Stimulated activated CD8-positive, alpha-beta memory T cell treated with anti-CD3 and anti-CD28 coated beads, Interleukin-2, amount 100 ng/mL, for 1 hour (primary cell): ENCODE measurements around the gene MFSD2B.
"Not testable (repeated sequence)": the region's sequence is repeated elsewhere in the genome, so short reads cannot be mapped to it uniquely, and the experiment has no call there.

Source experiments
- DNase-seq, 2 donors: peaks; one replicate each; pipeline ENCODE4 v3.0.0-alpha.2; 2020; ENCODE audit warnings: low read depth in 2 of 2

MFSD2B gene

DNA sequence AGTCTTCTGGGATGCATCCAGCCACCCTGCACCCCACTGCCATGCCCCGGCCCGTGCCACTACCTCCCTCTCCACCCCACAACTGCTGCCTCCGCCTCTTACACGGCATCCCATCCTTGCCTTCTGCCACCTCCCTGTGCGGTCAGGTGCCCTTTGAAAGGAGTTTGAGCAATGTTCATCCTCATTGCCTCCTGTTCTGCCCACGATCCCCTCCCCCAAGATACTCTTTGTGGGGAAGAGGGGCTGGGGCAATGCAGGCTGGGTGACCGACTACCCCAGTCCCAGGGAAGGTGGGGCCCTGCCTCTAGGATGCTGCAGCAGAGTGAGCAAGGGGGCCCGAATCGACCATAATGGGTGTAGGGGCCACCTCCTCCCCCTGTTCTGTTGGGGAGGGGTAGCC, 8.4 kb downstream of the MFSD2B start:
- DNase-seq: no peak

DNA sequence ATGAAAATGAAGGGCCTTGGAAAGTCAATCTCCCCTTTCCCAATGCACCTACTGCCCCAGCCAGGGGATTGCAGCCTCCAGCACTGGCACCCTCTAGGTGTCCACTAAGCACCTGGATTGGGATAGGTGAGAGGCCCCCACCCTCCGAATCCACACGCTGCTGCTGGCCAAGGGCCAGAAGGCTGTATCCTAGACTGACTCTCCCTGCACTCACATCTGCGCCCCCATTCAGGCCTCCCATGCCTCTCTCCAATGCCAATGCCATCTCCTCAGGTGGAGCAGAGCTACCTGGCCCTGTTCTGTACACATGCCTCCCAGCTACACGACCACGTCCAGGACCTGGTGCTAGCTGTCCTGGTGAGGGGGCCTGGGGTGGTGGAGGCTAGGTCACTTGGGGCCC, 9.8 kb downstream of the MFSD2B start:
- no peak for DNase-seq

DNA sequence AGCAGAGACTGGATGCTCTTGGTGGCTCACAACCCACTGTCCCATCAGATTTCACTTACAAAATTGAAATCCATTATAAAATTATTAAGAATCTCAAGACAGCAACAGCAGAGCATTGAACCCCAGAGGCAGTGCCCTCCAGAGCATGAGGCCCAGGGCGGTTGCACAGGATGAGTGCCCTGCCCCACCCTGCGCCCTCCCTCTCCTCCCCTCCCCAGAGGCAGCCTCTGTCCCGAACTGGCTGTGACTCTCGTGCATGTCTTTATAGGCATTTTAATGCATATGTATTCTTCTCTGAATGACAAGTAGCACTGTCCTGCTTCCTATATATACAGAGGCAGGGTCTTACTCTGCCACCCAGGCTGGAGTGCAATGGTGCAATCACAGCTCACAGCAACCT, 10.4 kb downstream of the MFSD2B start:
- no peak for DNase-seq

DNA sequence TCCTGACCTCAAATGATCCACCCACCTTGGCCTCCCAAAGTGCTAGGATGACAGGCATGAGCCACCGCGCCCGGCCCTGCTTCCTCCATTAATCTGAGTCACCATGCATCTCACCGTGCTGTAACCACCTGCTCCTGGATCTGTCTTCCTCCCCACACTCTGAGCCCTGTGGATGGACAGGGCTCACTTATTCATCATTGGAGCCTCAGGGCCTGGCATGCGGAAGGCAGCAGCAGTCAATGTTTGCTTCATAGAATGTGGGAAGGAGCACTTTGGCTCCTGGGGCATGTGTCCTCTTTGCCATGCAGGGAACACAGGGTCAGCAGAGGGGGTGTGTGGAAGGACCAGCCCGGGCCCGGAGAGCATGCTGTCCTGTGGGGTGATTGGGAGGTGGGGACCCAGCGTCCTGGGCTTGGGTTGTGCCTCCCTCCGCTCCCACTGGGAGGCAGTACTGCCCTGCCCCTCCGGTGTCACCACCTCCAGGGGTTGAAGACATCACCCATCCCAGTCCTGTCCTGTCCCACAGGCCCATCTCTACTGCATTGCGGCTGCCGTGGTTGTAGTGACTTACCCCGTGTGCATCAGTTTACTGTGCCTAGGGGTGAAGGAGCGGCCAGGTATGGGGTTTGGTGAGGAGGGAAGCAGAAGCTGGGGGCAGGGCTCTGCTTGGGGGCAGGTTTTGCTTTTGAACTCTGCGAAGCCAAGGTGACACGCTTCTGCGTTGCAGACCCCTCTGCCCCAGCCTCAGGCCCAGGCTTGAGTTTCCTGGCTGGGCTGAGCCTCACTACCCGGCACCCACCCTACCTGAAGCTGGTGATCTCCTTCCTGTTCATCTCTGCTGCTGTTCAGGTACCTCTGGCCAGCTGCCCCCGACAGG, 11.5 kb downstream of the MFSD2B start:
- no peak for DNase-seq

DNA sequence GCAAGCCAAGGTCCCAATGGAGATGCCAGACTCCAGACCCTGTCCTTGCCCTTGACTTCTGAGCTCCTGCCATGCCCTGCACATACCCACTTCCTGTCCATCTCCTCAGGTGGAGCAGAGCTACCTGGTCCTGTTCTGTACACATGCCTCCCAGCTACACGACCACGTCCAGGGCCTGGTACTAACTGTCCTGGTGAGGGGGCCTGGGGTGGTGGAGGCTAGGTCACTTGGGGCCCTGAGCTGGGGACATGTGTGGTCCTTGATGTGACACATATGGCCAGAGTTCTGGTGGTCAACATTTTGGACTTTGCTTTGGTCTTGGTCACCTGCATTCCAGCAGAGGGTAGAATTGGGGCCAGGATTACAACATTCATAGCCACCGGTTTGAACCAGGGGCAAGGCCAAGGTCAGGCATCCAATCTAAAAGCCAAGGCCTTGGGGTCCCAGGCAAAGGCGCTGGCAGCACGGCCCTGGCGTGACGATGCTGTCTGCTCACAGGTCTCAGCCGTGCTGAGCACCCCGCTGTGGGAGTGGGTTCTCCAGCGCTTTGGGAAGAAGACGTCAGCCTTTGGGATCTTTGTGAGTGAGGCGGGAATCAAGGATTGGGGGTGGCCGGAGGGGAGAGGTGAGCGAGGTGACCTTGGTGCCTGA, 12.6 kb downstream of the MFSD2B start:
- no peak for DNase-seq

DNA sequence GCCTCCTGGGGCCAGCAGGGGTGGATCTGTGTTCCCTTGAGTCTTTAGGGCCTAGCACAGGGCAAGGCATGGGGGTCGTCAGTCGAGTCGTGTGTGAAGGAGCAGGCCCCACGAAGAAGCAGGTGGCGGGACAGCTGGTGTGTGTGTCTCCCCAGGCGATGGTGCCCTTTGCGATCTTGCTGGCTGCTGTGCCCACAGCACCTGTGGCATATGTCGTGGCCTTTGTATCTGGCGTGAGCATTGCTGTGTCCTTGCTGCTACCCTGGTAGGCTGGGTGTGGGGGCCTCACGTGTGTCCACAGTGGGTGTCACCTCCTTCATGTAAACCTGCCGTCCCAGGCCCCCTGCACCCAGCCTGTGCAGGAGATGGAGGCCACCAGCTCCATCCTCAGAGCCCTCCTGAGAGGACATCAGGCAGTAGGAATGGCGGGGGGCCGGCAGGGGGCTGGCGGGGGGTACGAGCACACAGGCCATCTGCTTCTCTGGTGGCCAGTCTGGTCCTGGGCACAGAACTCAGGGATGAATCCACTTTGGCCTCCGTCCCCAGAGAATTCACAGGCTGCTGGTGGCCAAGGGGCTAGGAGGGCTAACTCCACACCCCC, 13.2 kb downstream of the MFSD2B start:
- DNase-seq: no peak

DNA sequence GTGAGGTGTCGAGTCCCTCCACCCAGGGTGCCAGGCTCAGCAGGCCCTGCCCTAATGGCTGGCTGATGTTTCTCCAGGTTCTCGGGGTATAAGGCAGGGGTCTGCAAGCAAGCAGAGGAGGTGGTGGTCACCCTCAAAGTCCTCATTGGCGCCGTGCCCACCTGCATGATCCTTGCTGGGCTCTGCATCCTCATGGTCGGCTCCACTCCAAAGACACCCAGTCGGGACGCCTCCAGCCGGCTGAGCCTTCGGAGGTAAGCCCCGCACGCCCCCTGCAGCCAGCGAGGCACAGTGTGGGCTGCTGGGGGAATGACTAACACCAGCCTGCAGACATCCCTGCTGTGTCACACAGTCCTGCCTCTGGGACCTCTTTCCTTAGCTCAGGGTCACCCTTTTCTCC, 14.1 kb downstream of the MFSD2B start:
- DNase-seq: no peak

DNA sequence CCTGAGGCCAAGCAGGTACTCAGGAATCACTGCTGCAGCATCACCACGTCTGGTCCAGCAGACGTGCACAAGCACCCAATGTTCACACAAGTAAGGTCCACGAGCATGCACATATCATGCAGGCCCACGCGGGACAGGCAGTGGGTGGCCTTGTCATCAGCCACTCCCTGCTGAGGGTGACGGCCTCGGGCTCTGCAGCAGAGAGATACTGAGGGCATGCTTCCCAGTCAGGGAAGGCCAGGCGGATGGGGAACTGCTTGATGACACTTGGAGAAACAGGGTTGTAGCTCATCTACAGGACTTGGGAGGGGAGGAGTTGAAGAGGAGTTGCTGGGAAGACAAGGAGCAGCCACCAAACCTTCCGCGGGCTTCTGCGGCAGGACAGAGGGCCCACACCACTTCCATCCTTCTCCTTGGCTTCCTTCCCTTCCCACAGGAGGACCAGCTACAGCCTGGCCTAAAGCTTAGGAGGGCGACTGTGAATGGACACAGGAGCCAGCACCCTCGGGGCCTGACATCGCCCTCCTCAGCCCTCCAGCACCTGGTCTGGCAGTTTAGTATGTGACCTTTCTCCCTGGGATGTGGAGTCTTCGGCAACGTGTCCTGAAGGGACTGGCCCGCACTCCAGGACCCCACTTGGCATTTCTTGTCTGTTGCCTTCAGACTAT, 15.2 kb downstream of the MFSD2B start:
- DNase-seq: no peak

DNA sequence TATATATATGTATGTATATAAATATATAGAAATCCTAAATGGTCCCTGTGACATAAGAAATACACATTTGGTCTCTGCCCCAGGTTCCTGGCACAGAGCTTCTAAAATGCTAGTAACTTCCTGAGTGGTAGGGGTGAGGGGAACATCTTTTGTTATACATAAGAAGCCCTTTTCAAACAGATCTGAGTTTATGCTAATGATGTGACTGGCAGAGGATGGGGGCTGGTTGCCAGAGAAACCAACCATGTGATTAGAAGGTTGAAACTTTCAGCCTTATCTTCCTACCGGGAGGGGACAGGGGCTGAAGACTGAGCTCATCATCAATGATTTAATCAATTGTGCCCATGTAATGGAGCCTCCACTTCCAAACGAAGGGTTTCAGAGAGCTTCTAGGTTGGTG, 16.3 kb downstream of the MFSD2B start:
- DNase-seq: no peak

DNA sequence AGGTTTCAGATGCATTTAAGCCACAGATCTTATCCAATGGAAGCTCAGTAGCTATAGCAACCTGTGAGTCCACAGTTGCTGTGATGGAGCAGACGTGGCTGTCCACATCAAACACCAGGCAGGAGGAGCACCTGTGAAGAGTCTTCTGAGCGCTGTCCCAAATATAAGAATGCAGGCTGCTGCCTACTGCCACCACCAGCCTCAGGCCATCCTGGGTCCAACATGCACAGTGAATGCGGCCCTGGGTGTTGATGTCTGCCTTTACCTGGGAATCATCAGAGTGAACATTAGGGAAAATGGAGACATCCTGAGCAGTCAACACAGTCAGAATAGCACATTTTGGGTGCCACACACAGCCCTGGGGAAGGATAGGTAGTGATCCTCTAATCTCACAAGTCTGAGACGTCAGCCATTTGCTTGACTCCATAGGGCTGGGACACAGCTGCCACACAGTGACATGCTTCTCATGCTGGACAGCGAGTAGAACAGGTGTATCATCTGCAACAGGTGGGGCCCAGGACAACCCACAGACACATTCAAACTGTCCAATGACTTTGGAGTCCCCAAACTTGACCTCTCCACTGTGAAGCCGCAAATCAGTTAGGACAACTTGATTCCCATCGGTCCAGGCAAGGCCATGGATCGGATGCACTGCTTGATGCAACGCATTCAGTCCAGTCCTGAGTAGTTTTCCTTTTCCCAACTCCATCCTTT, 29.1 kb downstream of the MFSD2B start:
- DNase-seq: no peak

DNA sequence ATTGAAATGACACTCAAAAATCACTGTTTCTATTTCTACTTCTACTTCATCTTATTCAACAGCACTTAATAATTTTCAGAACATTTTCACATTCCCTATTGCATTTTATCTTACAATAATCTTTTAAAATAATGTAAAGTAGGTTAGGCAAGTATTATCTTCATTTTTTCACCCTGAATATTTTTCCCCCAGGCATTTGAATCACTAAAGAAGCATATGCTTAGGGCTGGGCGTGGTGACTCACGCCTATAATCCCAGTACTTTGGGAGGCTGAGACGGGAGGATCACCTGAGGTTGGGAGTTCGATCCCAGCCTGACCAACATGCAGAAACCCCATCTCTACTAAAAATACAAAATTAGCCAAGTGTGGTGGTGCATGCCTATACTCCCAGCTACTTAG, 30.6 kb downstream of the MFSD2B start:
- no peak for DNase-seq

DNA sequence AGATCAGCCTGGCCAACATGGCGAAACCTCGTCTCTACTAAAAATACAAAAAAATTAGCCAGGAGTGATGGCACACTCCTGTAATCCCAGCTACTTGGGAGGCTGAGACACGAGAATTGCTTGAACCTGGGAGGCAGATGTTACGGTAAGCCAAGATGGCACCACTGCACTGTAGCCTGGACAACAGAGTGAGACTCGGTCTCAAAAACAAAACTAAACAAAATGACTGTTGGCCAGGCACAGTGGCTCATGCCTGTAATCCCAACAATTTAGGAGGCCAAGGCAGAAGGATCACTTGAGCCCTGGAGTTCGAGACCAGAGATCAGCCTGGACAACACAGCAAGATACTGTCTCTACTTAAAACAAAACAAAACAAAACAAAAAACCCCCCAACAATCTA, 33.2 kb downstream of the MFSD2B start:
- DNase-seq: not testable (repeated sequence)

DNA sequence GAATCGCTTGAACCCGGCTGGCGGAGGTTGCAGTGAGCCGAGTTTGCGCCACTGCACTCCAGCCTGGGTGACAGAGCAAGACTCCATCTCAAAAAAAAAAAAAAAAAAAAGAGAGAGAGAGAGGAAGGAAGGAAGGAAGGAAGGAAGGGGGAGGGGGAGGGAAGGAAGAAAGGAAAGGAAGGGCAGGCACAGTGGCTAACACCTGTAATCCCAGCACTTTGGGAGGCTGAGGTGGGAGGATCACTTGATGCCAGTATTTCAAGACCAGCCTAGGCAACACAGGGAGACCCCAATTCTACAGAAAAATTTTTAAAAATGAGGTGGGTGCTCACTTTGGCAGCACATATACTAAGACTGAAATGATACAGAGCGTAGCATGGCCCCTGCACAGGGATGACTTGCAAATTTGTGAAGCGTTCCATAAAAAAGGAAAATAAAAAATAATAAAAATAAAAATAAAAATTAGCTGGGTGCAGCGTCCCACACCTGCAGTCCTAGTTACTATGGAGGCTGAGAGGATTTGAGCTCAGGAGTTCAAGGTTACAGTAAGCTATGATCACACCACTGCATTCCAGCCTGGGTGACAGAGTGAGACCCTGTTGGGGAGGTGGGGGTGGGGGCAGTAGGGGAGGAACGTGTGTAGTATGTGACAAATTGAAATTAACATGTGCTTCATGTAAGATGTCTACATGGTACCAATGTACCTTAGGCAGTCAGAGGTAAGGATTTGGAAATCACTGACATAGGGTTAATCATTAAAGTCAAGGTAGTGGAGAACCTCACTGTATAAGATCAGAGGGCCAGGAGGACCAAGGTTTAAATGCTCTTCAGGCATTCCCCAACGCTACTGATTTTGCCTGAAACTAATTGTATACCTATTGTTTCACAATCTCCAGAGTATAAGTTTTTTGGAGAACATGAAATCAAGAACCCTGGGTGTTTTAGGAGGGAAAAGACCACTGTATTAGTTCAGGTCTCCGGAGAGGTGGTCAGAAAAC, 35.9 kb downstream of the MFSD2B start:
- no peak for DNase-seq

DNA sequence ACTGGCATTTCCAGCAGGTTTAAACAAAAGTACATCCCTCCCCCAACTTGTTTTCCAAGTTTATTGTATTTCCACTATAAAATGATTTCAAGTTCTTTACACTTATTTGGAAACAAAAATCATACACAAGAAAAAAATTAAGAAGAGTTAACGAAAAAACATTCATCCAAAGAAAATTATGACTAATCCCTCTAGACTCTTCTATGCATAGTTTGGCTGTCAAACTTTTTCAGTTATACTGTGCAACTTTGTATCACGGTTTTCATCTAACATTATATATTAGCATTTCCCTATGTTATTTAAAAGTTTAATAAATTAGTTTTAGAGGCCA, 36.7 kb downstream of the MFSD2B start:
- no peak for DNase-seq

DNA sequence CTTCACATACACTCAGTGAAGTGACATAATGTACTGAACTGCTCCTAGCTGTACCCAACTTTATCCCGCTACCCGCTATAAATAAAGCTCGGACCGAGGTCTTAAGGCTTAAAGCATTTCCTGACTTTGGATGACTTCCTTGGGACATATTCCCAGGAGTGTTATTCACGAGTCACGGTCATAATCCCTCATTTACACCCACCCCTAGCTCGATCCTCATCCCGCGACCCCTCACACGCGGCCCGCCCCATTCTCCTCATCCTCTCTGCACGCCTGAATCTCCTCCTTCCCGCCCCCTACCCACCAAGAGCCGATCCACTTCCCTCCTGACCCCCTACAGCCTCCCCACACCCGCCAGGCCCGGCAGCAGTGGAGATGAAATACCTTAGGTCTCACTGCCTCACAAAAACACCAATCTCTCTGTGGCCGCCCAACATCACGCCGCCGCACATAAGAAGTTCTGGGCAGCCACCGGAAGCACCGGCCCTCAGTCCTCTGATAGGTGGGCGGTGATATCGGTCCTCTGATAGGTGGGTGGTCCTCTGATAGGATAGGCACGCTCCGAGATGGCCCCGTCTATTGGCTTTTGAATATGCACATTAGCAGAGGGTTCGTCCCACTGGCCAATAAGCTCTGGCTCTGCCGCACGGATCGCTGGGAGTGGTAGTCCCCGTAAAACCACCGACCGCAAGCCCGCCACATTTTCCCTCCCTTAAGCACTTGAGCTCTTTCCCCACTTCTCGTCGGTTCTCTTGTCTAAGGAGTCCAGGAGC, 37.2 kb downstream of the MFSD2B start, which contains the start of gene WDCP:
WDCP (minus strand) TSS at position 462 of the 773 bp plus-strand sequence. CDS start 7,897 bp downstream, outside the sequence.
- DNase-seq: peak; percentile 84 to 88

DNA sequence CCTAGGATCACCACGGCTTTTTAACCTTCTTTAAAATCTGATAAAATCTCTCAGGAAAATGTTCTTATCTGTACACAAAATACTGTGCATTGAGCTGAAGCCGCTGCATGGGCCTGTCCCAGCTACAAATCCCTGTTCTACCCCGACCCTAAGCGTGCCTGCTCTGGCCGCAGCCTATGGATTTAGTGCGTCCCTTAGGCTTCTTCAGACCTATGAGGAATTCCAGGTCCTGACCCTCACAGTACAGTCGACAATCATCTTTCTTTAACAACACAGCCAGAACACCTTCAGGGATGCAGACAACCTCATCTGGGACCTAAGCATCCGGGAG, 37.8 kb downstream of the MFSD2B start:
- DNase-seq: no peak

DNA sequence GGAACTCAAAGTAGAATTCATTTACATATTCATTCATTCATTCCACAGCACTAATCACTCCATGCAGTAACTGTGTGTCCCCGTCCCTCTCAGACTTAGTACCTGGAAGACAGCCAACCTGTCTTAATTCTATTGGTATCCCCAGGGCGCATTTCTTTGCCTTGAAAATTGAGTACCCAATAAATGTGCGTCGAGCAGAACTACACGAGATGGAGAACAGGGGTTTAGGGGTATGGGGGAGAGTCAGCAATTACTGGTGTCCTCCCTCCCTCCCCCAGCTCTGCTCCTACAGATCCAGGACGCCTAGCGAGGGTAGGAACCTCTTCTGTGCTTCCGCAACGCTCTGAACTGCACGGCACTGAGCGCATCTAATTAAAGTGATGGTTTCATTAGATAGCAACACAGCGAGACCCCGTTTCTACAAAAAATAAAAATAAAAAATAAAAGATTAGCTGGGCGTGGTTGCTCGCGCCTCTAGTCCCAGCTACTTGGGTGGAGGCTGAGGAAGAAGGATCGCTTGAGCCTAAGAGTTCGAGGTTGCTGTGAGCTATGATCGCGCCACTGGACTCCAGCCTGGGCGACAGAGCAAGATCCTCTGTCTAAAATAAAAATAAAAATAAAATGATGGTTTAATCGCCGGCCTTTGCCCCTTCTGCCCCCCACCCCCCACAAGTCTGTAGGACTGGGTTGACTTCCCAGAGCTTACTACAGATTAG, 39.0 kb downstream of the MFSD2B start:
- no peak for DNase-seq

DNA sequence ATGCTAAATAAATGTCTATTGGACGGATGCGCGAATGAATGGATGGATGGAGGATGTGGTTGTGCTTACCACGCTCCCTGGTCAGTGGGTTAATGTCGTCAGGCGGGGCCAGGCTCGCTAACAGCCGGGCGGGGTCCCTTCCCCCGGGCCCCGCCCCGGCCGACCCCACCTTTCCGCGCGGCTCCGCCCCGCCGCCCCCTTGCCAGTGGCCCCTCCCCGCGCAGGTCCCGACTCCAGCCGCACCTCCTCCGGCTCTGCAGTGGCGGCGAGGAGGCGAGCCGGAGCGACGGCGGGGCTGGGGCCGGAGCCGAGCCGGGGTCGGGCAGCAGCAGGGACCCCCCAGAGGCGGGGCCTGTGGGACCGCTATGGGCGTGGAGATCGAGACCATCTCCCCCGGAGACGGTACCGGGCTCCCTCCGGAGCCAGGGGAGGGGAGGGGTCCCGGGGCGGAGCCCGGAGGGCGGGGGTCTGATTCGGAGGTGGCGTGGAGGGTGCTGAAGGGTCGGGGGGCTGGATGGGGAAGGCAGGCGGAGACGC, 39.7 kb downstream of the MFSD2B start, which contains the start of gene FKBP1B:
FKBP1B (plus strand) TSS at position 257 of the 537 bp plus-strand sequence; CDS start at position 366, 109 bp downstream.
- DNase-seq: peak in 1 of 2 donors; percentile 23
